Nephron (organoid): Measurements from ENCODE around the gene TMEM72.

Source experiments
- H3K27ac Mint-ChIP-seq, 3 experiments: 2 replicates each; pipeline ENCODE4 v1.8.0; 2020; ENCODE audit warnings: mixed read lengths in 3 of 3, mild to moderate bottlenecking in 2 of 3, moderate library complexity in 1 of 3
- H3K27me3 Mint-ChIP-seq: 2 replicates; pipeline ENCODE4 v1.8.0; 2021; ENCODE audit warnings: low read depth, mild to moderate bottlenecking, moderate library complexity, mixed read lengths
- H3K36me3 Mint-ChIP-seq: 2 replicates; pipeline ENCODE4 v1.8.0; 2020; ENCODE audit warnings: low read depth, mixed read lengths
- H3K4me1 Mint-ChIP-seq: 2 replicates; pipeline ENCODE4 v1.8.0; 2020; ENCODE audit warnings: mixed read lengths
- H3K4me3 Mint-ChIP-seq, 3 experiments: 2 replicates each; pipeline ENCODE4 v1.8.0; 2020; ENCODE audit warnings: mild to moderate bottlenecking in 3 of 3, mixed read lengths in 3 of 3, moderate library complexity in 2 of 3
- H3K9me3 Mint-ChIP-seq: 2 replicates; pipeline ENCODE4 v1.8.0; 2020; ENCODE audit warnings: mixed read lengths
- CTCF ChIP-seq, 3 experiments: fragments of 200-600 bp; sonication (generic); IDR thresholded peaks; one replicate each; pipeline ENCODE4 v1.5.0; 2021; ENCODE audit warnings: antibody characterized with exemption in 3 of 3; ENCODE audit not compliant: unreplicated experiment in 3 of 3

The TMEM72 gene

GRCh38 chr10:44978570-44979280 is 67.6 kb downstream of the TMEM72 start, which contains the start of gene DEPP1:
TSS of gene DEPP1 (minus strand) at chr10:44978809. CDS start at chr10:44978030, 779 bp downstream.
- Mint-ChIP-seq H3K4me1 (peaks cover 62% of the 10 kb centered on the region), H3K9me3 (no peaks in the 10 kb centered on the region), H3K27me3 (no peaks in the 10 kb centered on the region), H3K4me3 (peak within 1 kb of the TSS; percentile 84 to 93 (median 92)), H3K36me3 (no peaks in the 10 kb centered on the region), H3K27ac (peak within 1 kb of the TSS; percentile 97 to 99 (median 98))
- peak in 2 of 3 experiments; percentile 7 to 14 for TF ChIP-seq CTCF (IDR thresholded peaks at IDR 0.05; ENCODE audit: unreplicated experiment in 3 of 3)

- no peak for TF ChIP-seq CTCF (IDR thresholded peaks at IDR 0.05; ENCODE audit: unreplicated experiment in 3 of 3)
- H3K4me3 Mint-ChIP-seq, result peak overlapping the region in 1 of 3 experiments; percentile 35
- H3K36me3 Mint-ChIP-seq, result peaks cover 2% of the 10 kb centered on the region
Measured at GRCh38 chr10:44979281-44980191, 68.4 kb downstream of the TMEM72 start.

GRCh38 chr10:44980309-44981171 is 69.4 kb downstream of the TMEM72 start:
- H3K9me3 Mint-ChIP-seq, result no peaks in the 10 kb centered on the region
- peaks cover 11% of the 10 kb centered on the region for H3K36me3 Mint-ChIP-seq
- no peaks in the 10 kb centered on the region for H3K27me3 Mint-ChIP-seq
- peak overlapping the region; percentile 43 to 71 (median 62) for H3K27ac Mint-ChIP-seq
- H3K4me1 Mint-ChIP-seq, result peaks cover 62% of the 10 kb centered on the region
- no peak overlapping the region for H3K4me3 Mint-ChIP-seq
- no peak for TF ChIP-seq CTCF (IDR thresholded peaks at IDR 0.05; ENCODE audit: unreplicated experiment in 3 of 3)

More at GRCh38 chr10:44979281-44980191, 68.4 kb downstream of the TMEM72 start:
- peak overlapping the region; percentile 97 to 99 (median 98) for H3K27ac Mint-ChIP-seq
- H3K9me3 Mint-ChIP-seq, result no peaks in the 10 kb centered on the region
- H3K27me3 Mint-ChIP-seq, result no peaks in the 10 kb centered on the region
- peaks cover 62% of the 10 kb centered on the region for H3K4me1 Mint-ChIP-seq

- H3K9me3 Mint-ChIP-seq, result no peaks in the 10 kb centered on the region
Measured at GRCh38 chr10:44981172-44982113, 70.3 kb downstream of the TMEM72 start.

More at GRCh38 chr10:44981172-44982113, 70.3 kb downstream of the TMEM72 start:
- H3K4me1 Mint-ChIP-seq, result peaks cover 58% of the 10 kb centered on the region
- no peak for TF ChIP-seq CTCF (IDR thresholded peaks at IDR 0.05; ENCODE audit: unreplicated experiment in 3 of 3)
- no peaks in the 10 kb centered on the region for H3K27me3 Mint-ChIP-seq
- H3K4me3 Mint-ChIP-seq, result no peak overlapping the region
- H3K36me3 Mint-ChIP-seq, result peaks cover 18% of the 10 kb centered on the region
- H3K27ac Mint-ChIP-seq, result peak overlapping the region; percentile 43 to 71 (median 62)
